Liver (tissue), 9 donors: Measurements from ENCODE around the gene ZNF296. TPM values are rescaled to one million over a fixed set of nuclear protein-coding genes. Genes with fewer than 3 reads are reported as not detected.

Experiments used
- DNase-seq: peaks from one replicate; pipeline ENCODE4 v3.0.0-alpha.2; 2017; ENCODE audit warnings: low spot score
- H3K27ac ChIP-seq, 2 donors: one replicate each; pipeline ENCODE4 v1.7.0; 2013; ENCODE audit warnings: inconsistent platforms in 2 of 2, low read length in 2 of 2, control low read depth in 1 of 2, low read depth in 1 of 2, mild to moderate bottlenecking in 1 of 2
- H3K27me3 ChIP-seq, 4 donors: one replicate each; pipeline versions ENCODE4 v1.6.1 to v1.7.0; 2013; ENCODE audit warnings: low read length in 3 of 4, inconsistent platforms in 1 of 4, mild to moderate bottlenecking in 1 of 4, moderate library complexity in 1 of 4; ENCODE audit not compliant: control insufficient read depth in 4 of 4, insufficient read depth in 4 of 4
- H3K36me3 ChIP-seq, 4 donors: one replicate each; pipeline versions ENCODE4 v1.6.1 to v1.7.0; 2013; ENCODE audit warnings: low read length in 3 of 4, mild to moderate bottlenecking in 3 of 4, low read depth in 1 of 4, moderate library complexity in 1 of 4; ENCODE audit not compliant: control insufficient read depth in 4 of 4, insufficient read depth in 3 of 4
- H3K4me1 ChIP-seq, 4 donors: one replicate each; pipeline versions ENCODE4 v1.6.1 to v1.7.0; 2013; ENCODE audit warnings: low read length in 3 of 4, mild to moderate bottlenecking in 3 of 4, moderate library complexity in 1 of 4; ENCODE audit not compliant: control insufficient read depth in 4 of 4, insufficient read depth in 4 of 4
- H3K4me3 ChIP-seq, 3 donors: one replicate each; pipeline versions ENCODE4 v1.6.1 to v1.7.0; 2013; ENCODE audit warnings: low read length in 3 of 3, control low read depth in 1 of 3, low read depth in 1 of 3, mild to moderate bottlenecking in 1 of 3
- H3K9ac ChIP-seq, 2 donors: one replicate each; pipeline ENCODE4 v1.7.0; 2013; ENCODE audit warnings: low read length in 2 of 2, mild to moderate bottlenecking in 2 of 2, moderate library complexity in 2 of 2, control low read depth in 1 of 2, low read depth in 1 of 2
- H3K9me3 ChIP-seq, 4 donors: one replicate each; pipeline versions ENCODE4 v1.6.1 to v1.7.0; 2013; ENCODE audit warnings: low read length in 3 of 4; ENCODE audit not compliant: control insufficient read depth in 4 of 4
- FOXA2 ChIP-seq: IDR thresholded peaks from 2 replicates; pipeline ENCODE4 v1.6.1; 2016; ENCODE audit warnings: antibody characterized with exemption
- GABPA ChIP-seq, 2 donors: IDR thresholded peaks in 1 of 2; conservative IDR thresholded peaks in 1 of 2; 2 replicates each; pipeline ENCODE4 v1.6.1; 2016; ENCODE audit warnings: antibody characterized with exemption in 2 of 2, mild to moderate bottlenecking in 1 of 2, moderate library complexity in 1 of 2
- HNF4A ChIP-seq, 2 donors: conservative IDR thresholded peaks; 2 replicates each; pipeline ENCODE4 v1.6.1; 2016; ENCODE audit warnings: antibody characterized with exemption in 2 of 2, mild to moderate bottlenecking in 2 of 2
- HNF4G ChIP-seq: IDR thresholded peaks from 2 replicates; pipeline ENCODE4 v1.6.1; 2016; ENCODE audit warnings: antibody characterized with exemption
- JUND ChIP-seq, 2 donors: IDR thresholded peaks; 2 replicates each; pipeline ENCODE4 v1.6.1; 2016; ENCODE audit warnings: antibody characterized with exemption in 2 of 2
- RXRA ChIP-seq, 2 donors: IDR thresholded peaks; 2 replicates each; pipeline ENCODE4 v1.6.1; 2017 to 2018; ENCODE audit warnings: antibody characterized with exemption in 2 of 2, mild to moderate bottlenecking in 1 of 2
- SP1 ChIP-seq: IDR thresholded peaks from 2 replicates; pipeline ENCODE4 v1.6.1; 2018; ENCODE audit warnings: antibody characterized with exemption, mild to moderate bottlenecking
- TAF1 ChIP-seq: conservative IDR thresholded peaks from 2 replicates; pipeline ENCODE4 v1.6.1; 2016; ENCODE audit warnings: antibody characterized with exemption, mild to moderate bottlenecking
- YY1 ChIP-seq: IDR thresholded peaks from 2 replicates; pipeline ENCODE4 v1.6.1; 2016; ENCODE audit warnings: antibody characterized with exemption, mild to moderate bottlenecking
- WGBS: extraction: QIAGEN DNeasy Blood & Tissue Kit; methylation state at CpG from one replicate; pipeline ENCODE4 v1.1.7; 2013; 5-methylcytosine and 5-hydroxymethylcytosine counted together
- polyA plus RNA-seq, 2 donors: library from polyadenylated mRNA; stranded (reverse) in 1 of 2; unstranded in 1 of 2; fragments of 200-250 nt in 1 of 2; fragments of >200 nt in 1 of 2; fragmentation: Nextera tagmentation in 1 of 2; extraction: Ambion mirVana in 1 of 2; gene quantifications; one replicate each; pipeline versions ENCODE4 v1.2.1 to v1.2.3, GENCODE V29; 2013 to 2015
- total RNA-seq, 2 donors: library from RNA; depleted of rRNA; stranded (reverse); fragments of >200 nt; gene quantifications; one replicate each; pipeline ENCODE4 v1.2.3, GENCODE V29; 2014
- TF ChIP-seq, protein P1 (sequence below): IDR thresholded peaks from 2 replicates; pipeline ENCODE4 v1.6.1; 2016; ENCODE audit warnings: antibody characterized with exemption, mild to moderate bottlenecking
- TF ChIP-seq, protein P2 (sequence below): IDR thresholded peaks from 2 replicates; pipeline ENCODE4 v1.6.1; 2016; ENCODE audit warnings: antibody characterized with exemption
- TF ChIP-seq, protein P3 (sequence below): IDR thresholded peaks from 2 replicates; pipeline ENCODE4 v1.6.1; 2016; ENCODE audit warnings: antibody characterized with exemption
- TF ChIP-seq, protein P4 (sequence below): IDR thresholded peaks from 2 replicates; pipeline ENCODE4 v1.6.1; 2016; ENCODE audit warnings: antibody characterized with exemption
- TF ChIP-seq, protein P5 (sequence below): fragments of 150-350 bp; IDR thresholded peaks from 2 replicates; pipeline ENCODE4 v1.5.1; 2017; ENCODE audit warnings: improper control_type of control experiment, low read depth, low read length; ENCODE audit not compliant: missing input control
- donor health status: healthy.
- donor health status: healthy.
- donor health status: healthy.
- donor health status: healthy.
- donor health status: healthy.

Gene ZNF296
- total and polyA plus RNA-seq, 4 donors: 0.16 to 0.42 (median 0.17) TPM; not detected in 1

DNA sequence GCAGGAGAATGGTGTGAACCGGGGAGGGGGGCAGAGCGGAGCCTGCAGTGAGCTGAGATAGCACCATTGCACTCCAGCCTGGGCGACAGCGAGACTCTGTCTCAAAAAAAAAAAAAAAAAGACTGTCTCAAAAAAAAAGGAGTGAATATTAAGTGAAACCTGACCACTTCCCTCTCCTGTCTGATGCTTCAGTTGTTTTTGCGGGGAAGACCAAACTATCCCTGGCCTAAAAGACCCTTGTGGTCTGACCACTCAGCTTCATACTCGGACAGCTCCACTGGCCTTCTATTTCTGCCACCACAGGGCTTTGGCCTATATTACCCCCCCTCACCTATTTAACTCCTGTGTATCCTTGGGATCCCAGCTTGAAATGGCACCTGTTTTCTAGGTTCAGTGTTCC is 35.2 kb downstream of the ZNF296 start:
- 93% methylated on average over 6 of the region's 6 CpGs for WGBS
- H3K4me1 ChIP-seq: peaks cover 9 to 56% (median 51%) of the 10 kb centered on the region in 4 donors
- no peaks in the 10 kb centered on the region for H3K9me3 ChIP-seq
- H3K9ac ChIP-seq: no peak overlapping the region
- H3K36me3 ChIP-seq: peaks cover 0 to 19% (median 8%) of the 10 kb centered on the region in 4 donors
- no peak for DNase-seq
- H3K4me3 ChIP-seq: no peak overlapping the region
- H3K27me3 ChIP-seq: no peaks in the 10 kb centered on the region
- TF ChIP-seq, protein P1, sequence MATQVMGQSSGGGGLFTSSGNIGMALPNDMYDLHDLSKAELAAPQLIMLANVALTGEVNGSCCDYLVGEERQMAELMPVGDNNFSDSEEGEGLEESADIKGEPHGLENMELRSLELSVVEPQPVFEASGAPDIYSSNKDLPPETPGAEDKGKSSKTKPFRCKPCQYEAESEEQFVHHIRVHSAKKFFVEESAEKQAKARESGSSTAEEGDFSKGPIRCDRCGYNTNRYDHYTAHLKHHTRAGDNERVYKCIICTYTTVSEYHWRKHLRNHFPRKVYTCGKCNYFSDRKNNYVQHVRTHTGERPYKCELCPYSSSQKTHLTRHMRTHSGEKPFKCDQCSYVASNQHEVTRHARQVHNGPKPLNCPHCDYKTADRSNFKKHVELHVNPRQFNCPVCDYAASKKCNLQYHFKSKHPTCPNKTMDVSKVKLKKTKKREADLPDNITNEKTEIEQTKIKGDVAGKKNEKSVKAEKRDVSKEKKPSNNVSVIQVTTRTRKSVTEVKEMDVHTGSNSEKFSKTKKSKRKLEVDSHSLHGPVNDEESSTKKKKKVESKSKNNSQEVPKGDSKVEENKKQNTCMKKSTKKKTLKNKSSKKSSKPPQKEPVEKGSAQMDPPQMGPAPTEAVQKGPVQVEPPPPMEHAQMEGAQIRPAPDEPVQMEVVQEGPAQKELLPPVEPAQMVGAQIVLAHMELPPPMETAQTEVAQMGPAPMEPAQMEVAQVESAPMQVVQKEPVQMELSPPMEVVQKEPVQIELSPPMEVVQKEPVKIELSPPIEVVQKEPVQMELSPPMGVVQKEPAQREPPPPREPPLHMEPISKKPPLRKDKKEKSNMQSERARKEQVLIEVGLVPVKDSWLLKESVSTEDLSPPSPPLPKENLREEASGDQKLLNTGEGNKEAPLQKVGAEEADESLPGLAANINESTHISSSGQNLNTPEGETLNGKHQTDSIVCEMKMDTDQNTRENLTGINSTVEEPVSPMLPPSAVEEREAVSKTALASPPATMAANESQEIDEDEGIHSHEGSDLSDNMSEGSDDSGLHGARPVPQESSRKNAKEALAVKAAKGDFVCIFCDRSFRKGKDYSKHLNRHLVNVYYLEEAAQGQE: no peak
- TF ChIP-seq JUND (IDR thresholded peaks at IDR 0.05) (no peak), HNF4G (no peak), FOXA2 (no peak), GABPA (IDR thresholded peaks at IDR 0.05 in 1 of 2, conservative IDR thresholded peaks at IDR 0.05 in 1 of 2) (no peak)
- TF ChIP-seq, protein P2, sequence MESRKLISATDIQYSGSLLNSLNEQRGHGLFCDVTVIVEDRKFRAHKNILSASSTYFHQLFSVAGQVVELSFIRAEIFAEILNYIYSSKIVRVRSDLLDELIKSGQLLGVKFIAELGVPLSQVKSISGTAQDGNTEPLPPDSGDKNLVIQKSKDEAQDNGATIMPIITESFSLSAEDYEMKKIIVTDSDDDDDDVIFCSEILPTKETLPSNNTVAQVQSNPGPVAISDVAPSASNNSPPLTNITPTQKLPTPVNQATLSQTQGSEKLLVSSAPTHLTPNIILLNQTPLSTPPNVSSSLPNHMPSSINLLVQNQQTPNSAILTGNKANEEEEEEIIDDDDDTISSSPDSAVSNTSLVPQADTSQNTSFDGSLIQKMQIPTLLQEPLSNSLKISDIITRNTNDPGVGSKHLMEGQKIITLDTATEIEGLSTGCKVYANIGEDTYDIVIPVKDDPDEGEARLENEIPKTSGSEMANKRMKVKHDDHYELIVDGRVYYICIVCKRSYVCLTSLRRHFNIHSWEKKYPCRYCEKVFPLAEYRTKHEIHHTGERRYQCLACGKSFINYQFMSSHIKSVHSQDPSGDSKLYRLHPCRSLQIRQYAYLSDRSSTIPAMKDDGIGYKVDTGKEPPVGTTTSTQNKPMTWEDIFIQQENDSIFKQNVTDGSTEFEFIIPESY: no peak
- TF ChIP-seq, protein P3, sequence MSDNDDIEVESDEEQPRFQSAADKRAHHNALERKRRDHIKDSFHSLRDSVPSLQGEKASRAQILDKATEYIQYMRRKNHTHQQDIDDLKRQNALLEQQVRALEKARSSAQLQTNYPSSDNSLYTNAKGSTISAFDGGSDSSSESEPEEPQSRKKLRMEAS: no peak
- H3K27ac ChIP-seq: no peak overlapping the region

DNA sequence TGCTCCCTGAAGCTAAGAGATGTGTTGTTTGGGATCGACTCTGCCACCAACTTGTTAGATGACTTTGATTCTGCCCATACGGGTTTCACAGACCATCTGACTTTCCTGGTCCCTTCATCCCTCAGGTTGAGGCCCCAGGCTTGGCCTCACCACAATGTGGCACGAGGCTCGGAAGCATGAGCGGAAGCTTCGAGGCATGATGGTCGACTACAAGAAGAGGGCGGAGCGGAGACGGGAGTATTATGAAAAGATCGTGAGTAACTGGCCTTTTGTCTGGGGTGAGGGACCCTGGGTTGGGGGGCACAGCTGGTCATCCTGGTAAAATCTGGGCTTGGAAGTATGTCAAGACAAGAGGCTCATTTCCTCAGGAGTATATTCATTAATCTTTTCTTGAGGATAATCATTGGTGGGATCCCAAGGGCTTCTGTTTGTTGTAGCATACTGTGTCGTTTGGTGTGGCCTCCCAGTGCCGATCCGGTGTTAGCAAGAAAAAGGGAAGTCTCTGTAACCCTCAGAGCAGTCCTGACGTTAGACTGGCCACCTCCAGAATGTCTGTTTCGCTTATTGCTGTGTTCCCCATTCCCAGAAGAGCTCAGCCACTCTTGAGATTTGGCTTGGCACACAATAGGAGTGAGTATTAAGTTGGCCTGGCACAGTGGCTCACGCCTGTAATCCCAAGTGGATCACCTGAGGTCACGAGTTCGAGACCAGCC is 36.1 kb downstream of the ZNF296 start:
- peaks cover 8 to 47% (median 42%) of the 10 kb centered on the region in 4 donors for H3K4me1 ChIP-seq
- TF ChIP-seq FOXA2: no peak
- TF ChIP-seq TAF1: no peak
- no peak for TF ChIP-seq YY1
- TF ChIP-seq, protein P2: no peak
- no peak for TF ChIP-seq SP1
- no peak for TF ChIP-seq HNF4A (conservative IDR thresholded peaks at IDR 0.05)
- no peak for TF ChIP-seq RXRA (IDR thresholded peaks at IDR 0.05)
- TF ChIP-seq, protein P1: no peak
- TF ChIP-seq, protein P4, sequence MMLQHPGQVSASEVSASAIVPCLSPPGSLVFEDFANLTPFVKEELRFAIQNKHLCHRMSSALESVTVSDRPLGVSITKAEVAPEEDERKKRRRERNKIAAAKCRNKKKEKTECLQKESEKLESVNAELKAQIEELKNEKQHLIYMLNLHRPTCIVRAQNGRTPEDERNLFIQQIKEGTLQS: no peak
- TF ChIP-seq, protein P5, sequence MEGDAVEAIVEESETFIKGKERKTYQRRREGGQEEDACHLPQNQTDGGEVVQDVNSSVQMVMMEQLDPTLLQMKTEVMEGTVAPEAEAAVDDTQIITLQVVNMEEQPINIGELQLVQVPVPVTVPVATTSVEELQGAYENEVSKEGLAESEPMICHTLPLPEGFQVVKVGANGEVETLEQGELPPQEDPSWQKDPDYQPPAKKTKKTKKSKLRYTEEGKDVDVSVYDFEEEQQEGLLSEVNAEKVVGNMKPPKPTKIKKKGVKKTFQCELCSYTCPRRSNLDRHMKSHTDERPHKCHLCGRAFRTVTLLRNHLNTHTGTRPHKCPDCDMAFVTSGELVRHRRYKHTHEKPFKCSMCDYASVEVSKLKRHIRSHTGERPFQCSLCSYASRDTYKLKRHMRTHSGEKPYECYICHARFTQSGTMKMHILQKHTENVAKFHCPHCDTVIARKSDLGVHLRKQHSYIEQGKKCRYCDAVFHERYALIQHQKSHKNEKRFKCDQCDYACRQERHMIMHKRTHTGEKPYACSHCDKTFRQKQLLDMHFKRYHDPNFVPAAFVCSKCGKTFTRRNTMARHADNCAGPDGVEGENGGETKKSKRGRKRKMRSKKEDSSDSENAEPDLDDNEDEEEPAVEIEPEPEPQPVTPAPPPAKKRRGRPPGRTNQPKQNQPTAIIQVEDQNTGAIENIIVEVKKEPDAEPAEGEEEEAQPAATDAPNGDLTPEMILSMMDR: no peak
- DNase-seq: no peak
- 79% methylated on average over 19 of the region's 19 CpGs for WGBS
- no peaks in the 10 kb centered on the region for H3K27me3 ChIP-seq
- H3K9ac ChIP-seq: peak overlapping the region; percentile 4 to 98
- H3K36me3 ChIP-seq: peaks cover 0 to 22% (median 12%) of the 10 kb centered on the region in 4 donors
- H3K27ac ChIP-seq: peak overlapping the region; percentile 97 to 99
- H3K4me3 ChIP-seq: peak overlapping the region in 2 of 3 donors; percentile 90 to 96
- no peaks in the 10 kb centered on the region for H3K9me3 ChIP-seq
